Measurements from ENCODE around the gene ZNF223. TPM values are rescaled to one million over a fixed set of nuclear protein-coding genes. Genes with fewer than 3 reads are reported as not detected.

ZNF223 gene
- total RNA-seq (1 to 10 TPM in 5 of 6 donors, under 1 TPM in 1; 0.95 to 4.7 (median 1.7) TPM), polyA plus RNA-seq (1 to 10 TPM; 2.5 to 4.4 TPM)

DNA sequence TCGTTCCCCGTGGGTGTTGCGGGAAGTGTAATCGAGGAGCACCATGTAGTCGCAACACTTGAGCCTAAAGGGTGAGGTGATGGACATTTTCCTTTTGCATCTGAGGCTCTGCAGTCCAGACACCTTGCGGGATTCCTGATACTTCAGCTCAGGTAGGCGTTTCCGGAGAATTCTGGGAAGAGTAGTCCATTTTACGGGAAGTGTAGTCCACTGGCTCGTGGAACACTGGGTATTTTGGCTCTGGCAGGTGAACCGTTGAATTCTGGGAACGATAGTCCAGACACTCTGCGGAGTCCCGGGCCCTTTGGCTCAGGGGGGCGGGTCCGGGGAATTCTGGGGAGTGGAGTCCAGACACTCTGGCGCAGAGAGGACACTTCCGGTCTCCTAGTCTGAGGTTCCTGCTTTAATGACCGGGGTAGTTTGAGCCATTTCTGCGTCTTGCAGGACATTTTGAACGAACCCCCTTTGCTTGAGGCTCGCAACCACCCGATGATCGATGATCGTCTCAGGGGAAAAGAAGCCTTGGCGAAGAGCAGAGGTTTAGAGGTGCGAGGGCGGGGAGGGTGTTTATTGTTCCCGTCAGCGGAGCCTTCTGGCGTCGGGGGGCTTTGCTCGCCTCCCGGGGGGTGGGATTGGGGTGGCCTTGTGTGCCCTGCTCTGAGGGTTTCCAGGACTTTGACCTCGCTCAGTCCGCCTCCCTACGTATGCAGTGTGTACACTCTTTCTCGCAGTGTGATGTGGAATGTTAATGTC lies at the start of gene ZNF223:
Gene ZNF223, plus strand, starts transcription at position 387 of the 753 bp plus-strand sequence. CDS start 3,141 bp downstream, outside the sequence.
- TF ChIP-seq, protein P1, sequence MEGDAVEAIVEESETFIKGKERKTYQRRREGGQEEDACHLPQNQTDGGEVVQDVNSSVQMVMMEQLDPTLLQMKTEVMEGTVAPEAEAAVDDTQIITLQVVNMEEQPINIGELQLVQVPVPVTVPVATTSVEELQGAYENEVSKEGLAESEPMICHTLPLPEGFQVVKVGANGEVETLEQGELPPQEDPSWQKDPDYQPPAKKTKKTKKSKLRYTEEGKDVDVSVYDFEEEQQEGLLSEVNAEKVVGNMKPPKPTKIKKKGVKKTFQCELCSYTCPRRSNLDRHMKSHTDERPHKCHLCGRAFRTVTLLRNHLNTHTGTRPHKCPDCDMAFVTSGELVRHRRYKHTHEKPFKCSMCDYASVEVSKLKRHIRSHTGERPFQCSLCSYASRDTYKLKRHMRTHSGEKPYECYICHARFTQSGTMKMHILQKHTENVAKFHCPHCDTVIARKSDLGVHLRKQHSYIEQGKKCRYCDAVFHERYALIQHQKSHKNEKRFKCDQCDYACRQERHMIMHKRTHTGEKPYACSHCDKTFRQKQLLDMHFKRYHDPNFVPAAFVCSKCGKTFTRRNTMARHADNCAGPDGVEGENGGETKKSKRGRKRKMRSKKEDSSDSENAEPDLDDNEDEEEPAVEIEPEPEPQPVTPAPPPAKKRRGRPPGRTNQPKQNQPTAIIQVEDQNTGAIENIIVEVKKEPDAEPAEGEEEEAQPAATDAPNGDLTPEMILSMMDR (IDR thresholded peaks at IDR 0.05), result no peak
- 1% methylated on average over 37 to 38 of the region's 38 CpGs for WGBS, 2 donors
- Histone ChIP-seq H3K27ac (peak within 1 kb of the TSS; percentile 23 to 77 (median 42)), H3K9me3 (no peaks in the 10 kb centered on the region), H3K4me1 (peaks cover 0 to 7% (median 4%) of the 10 kb centered on the region in 3 donors), H3K27me3 (no peaks in the 10 kb centered on the region), H3K36me3 (no peaks in the 10 kb centered on the region), H3K4me3 (peak within 1 kb of the TSS; percentile 45 to 71 (median 55))
- FAIRE-seq, result peak; percentile 94
- peak; percentile 90 to 98 (median 96) for DNase-seq
- intact Hi-C loops (cut with DNase I), result no loop called here
- ATAC-seq, result peak; percentile 99 to 100 (median 100)

DNA sequence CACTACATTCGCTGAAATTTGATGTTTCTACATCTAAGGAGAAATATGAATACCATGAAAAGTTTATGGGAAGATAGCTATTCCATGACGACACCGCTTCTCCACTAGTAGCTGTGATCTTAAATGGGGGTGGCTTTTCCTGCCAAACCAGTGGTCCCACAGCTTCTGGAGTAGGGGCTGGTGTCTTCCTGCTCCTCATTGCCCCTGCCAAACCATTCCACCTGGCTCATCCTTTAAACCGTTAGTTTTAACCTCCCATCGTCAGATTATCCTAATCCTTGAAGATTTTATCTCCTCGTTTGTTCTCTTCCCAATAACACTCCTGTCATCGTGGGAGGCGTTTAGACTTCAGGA lies 49.6 kb upstream of the ZNF223 start:
- FAIRE-seq (no peak), DNase-seq (no peak), ATAC-seq (no peak)
- intact Hi-C loops (cut with DNase I), result no loop called here
- Histone ChIP-seq H3K9me3 (no peaks in the 10 kb centered on the region), H3K36me3 (peaks cover 0 to 1% (median 0%) of the 10 kb centered on the region in 3 donors), H3K4me3 (peak overlapping the region; percentile 31 to 74 (median 58)), H3K4me1 (peaks cover 0 to 11% (median 0%) of the 10 kb centered on the region in 3 donors), H3K27ac (peak overlapping the region in 2 of 4 donors; percentile 43 to 60), H3K27me3 (no peaks in the 10 kb centered on the region)
- TF ChIP-seq, protein P1 (IDR thresholded peaks at IDR 0.05), result no peak
- 7 to 11% methylated on average over 8 of the region's 8 CpGs for WGBS, 2 donors

DNA sequence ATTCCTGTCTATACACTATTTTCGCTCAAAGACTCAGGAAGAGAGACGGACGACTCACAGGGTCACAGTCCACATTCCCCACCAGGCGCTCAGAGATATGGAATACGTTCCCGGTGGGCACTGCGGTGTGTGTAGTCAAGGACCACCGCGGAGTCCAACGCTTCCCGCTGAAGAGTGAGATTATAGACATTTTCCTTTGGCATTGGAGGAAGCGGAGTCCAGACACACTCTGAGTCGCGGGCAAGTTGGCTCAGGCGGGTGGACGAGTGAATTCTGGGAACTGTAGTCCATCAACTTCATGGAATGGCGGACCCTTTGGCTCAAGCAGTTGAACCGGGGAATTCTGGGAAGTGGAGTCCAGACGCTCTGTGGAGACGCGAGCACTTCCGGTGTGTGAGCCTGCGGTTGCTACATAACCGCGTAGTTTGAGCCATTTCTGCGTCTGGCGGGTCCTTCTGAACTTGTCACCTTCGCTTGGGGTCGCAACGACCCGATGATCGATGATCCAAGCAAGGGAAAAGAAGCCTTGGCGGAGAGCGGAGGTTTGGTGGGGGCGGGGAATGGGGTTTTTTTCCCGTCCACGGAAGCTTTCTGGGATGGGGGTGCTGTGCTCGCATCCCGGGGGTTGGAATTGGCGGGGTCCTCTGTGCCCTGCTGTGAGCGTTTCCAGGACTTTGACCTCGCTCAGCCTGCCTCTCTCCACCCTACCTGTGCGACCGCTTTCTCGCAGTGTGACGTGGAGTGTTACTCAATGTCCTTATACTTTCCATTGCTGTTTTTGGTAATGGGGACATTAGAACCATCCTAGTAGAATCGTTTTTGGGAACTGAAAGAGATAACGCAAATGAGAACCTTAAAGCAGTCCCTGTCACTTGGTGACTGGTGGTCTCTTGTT lies 49.0 kb upstream of the ZNF223 start, which contains the start of gene ZNF230:
Gene ZNF230, plus strand, starts transcription at position 392 of the 895 bp plus-strand sequence. CDS start 4,122 bp downstream, outside the sequence.
- Histone ChIP-seq H3K4me3 (peak within 1 kb of the TSS; percentile 31 to 74 (median 58)), H3K36me3 (peaks cover 0 to 7% (median 0%) of the 10 kb centered on the region in 3 donors), H3K27me3 (no peaks in the 10 kb centered on the region), H3K9me3 (no peaks in the 10 kb centered on the region), H3K4me1 (peaks cover 0 to 11% (median 0%) of the 10 kb centered on the region in 3 donors), H3K27ac (peak within 1 kb of the TSS; percentile 22 to 60 (median 38))
- intact Hi-C loops (cut with DNase I), result no loop called here
- WGBS, 2 donors, result 0 to 1% methylated on average over 48 of the region's 48 CpGs
- ATAC-seq (peak; percentile 99 to 100 (median 100)), DNase-seq (peak; percentile 83 to 95 (median 92)), FAIRE-seq (peak; percentile 89)
- TF ChIP-seq, protein P1 (IDR thresholded peaks at IDR 0.05), result no peak

DNA sequence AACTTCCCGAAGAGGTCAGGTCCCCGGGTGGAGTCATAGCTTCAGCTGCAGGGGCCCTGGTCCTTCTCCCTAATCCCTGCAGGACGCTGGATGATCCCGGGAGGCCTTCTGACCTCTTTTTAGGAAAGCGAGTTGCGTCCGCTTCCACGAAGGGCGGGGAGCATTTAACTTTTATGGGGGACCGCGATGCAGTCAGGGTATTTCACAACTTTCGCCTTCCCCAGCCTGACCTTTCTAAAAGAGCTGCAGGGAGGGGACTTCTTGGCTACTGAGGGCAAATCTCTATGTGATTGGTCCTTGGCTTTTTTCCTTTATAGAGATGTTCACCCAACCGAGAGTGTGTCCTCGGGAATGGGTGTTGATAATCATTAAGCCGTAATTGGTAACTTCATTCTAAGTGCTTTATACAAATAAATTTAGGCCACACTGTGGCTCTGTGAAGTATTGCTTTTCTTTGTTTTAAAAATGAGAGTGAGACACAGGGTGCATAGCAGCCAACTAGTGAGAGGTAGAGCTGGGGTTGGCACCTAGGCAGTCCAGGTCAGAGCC lies 48.3 kb upstream of the ZNF223 start:
- 2% methylated on average over 15 of the region's 15 CpGs for WGBS, 2 donors
- FAIRE-seq (no peak), DNase-seq (peak in 1 of 6 donors; percentile 19), ATAC-seq (peak; percentile 4 to 22 (median 9))
- H3K4me3 ChIP-seq, result peak overlapping the region; percentile 31 to 74 (median 58)
- intact Hi-C loops (cut with DNase I), result no loop called here
- H3K9me3 ChIP-seq, result no peaks in the 10 kb centered on the region
- TF ChIP-seq, protein P1 (IDR thresholded peaks at IDR 0.05), result no peak
- H3K36me3 ChIP-seq, result peaks cover 0 to 15% (median 0%) of the 10 kb centered on the region in 3 donors
- peaks cover 0 to 11% (median 0%) of the 10 kb centered on the region in 3 donors for H3K4me1 ChIP-seq
- H3K27me3 ChIP-seq, result no peaks in the 10 kb centered on the region
- peak overlapping the region in 1 of 4 donors; percentile 43 for H3K27ac ChIP-seq

Data from pancreas (tissue), 10 donors.